Measurements from ENCODE around the gene WDR47. TPM values are rescaled to one million over a fixed set of nuclear protein-coding genes. Genes with fewer than 3 reads are reported as not detected.

Gene WDR47
- total and polyA plus RNA-seq, 4 donors, result 1.2 to 4.1 (median 2.5) TPM

GRCh38 chr1:108961752-108962486 is 80.0 kb downstream of the WDR47 start:
- no peak for DNase-seq (ENCODE audit: low spot score)
- H3K4me1 ChIP-seq (ENCODE audit: control insufficient read depth in 4 of 4, insufficient read depth in 4 of 4, low read length in 3 of 4), result peaks cover 6 to 10% (median 9%) of the 10 kb centered on the region in 4 donors
- H3K4me3 ChIP-seq (ENCODE audit: low read depth in 1 of 3, low read length in 3 of 3), result peak overlapping the region in 2 of 3 donors; percentile 81 to 85

GRCh38 chr1:108961198-108961597 is 80.7 kb downstream of the WDR47 start:
- Histone ChIP-seq H3K4me1 (ENCODE audit: control insufficient read depth in 4 of 4, insufficient read depth in 4 of 4, low read length in 3 of 4) (peaks cover 6 to 10% (median 9%) of the 10 kb centered on the region in 4 donors), H3K4me3 (ENCODE audit: low read depth in 1 of 3, low read length in 3 of 3) (no peak overlapping the region), H3K27ac (ENCODE audit: low read depth in 1 of 2, low read length in 2 of 2) (no peak overlapping the region), H3K9ac (ENCODE audit: low read depth in 1 of 2, low read length in 2 of 2) (no peak overlapping the region), H3K27me3 (ENCODE audit: control insufficient read depth in 4 of 4, insufficient read depth in 4 of 4, low read length in 3 of 4) (no peaks in the 10 kb centered on the region), H3K36me3 (ENCODE audit: control insufficient read depth in 4 of 4, insufficient read depth in 3 of 4, low read depth in 1 of 4, low read length in 3 of 4) (peaks cover 0 to 2% (median 0%) of the 10 kb centered on the region in 4 donors), H3K9me3 (ENCODE audit: control insufficient read depth in 4 of 4, low read length in 3 of 4) (no peaks in the 10 kb centered on the region)
- no peak for DNase-seq (ENCODE audit: low spot score)
- no peak for TF ChIP-seq FOXA2 (IDR thresholded peaks at IDR 0.05)
- WGBS, result 90% methylated on average over 9 of the region's 9 CpGs

More at GRCh38 chr1:108961752-108962486, 80.0 kb downstream of the WDR47 start:
- Histone ChIP-seq H3K27me3 (ENCODE audit: control insufficient read depth in 4 of 4, insufficient read depth in 4 of 4, low read length in 3 of 4) (no peaks in the 10 kb centered on the region), H3K27ac (ENCODE audit: low read depth in 1 of 2, low read length in 2 of 2) (peak overlapping the region in 1 of 2 donors; percentile 92), H3K36me3 (ENCODE audit: control insufficient read depth in 4 of 4, insufficient read depth in 3 of 4, low read depth in 1 of 4, low read length in 3 of 4) (peaks cover 0 to 2% (median 0%) of the 10 kb centered on the region in 4 donors), H3K9ac (ENCODE audit: low read depth in 1 of 2, low read length in 2 of 2) (peak overlapping the region in 1 of 2 donors; percentile 95), H3K9me3 (ENCODE audit: control insufficient read depth in 4 of 4, low read length in 3 of 4) (no peaks in the 10 kb centered on the region)
- 90% methylated on average over 15 of the region's 15 CpGs for WGBS
- TF ChIP-seq EGR1 (IDR thresholded peaks at IDR 0.05; ENCODE audit: low read depth in 2 of 2), result no peak
- TF ChIP-seq SP1 (IDR thresholded peaks at IDR 0.05), result no peak
- TF ChIP-seq, protein P1, sequence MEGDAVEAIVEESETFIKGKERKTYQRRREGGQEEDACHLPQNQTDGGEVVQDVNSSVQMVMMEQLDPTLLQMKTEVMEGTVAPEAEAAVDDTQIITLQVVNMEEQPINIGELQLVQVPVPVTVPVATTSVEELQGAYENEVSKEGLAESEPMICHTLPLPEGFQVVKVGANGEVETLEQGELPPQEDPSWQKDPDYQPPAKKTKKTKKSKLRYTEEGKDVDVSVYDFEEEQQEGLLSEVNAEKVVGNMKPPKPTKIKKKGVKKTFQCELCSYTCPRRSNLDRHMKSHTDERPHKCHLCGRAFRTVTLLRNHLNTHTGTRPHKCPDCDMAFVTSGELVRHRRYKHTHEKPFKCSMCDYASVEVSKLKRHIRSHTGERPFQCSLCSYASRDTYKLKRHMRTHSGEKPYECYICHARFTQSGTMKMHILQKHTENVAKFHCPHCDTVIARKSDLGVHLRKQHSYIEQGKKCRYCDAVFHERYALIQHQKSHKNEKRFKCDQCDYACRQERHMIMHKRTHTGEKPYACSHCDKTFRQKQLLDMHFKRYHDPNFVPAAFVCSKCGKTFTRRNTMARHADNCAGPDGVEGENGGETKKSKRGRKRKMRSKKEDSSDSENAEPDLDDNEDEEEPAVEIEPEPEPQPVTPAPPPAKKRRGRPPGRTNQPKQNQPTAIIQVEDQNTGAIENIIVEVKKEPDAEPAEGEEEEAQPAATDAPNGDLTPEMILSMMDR (IDR thresholded peaks at IDR 0.05; ENCODE audit: low read depth, low read length, missing input control), result no peak
- no peak for TF ChIP-seq YY1 (IDR thresholded peaks at IDR 0.05)
- TF ChIP-seq, protein P2, sequence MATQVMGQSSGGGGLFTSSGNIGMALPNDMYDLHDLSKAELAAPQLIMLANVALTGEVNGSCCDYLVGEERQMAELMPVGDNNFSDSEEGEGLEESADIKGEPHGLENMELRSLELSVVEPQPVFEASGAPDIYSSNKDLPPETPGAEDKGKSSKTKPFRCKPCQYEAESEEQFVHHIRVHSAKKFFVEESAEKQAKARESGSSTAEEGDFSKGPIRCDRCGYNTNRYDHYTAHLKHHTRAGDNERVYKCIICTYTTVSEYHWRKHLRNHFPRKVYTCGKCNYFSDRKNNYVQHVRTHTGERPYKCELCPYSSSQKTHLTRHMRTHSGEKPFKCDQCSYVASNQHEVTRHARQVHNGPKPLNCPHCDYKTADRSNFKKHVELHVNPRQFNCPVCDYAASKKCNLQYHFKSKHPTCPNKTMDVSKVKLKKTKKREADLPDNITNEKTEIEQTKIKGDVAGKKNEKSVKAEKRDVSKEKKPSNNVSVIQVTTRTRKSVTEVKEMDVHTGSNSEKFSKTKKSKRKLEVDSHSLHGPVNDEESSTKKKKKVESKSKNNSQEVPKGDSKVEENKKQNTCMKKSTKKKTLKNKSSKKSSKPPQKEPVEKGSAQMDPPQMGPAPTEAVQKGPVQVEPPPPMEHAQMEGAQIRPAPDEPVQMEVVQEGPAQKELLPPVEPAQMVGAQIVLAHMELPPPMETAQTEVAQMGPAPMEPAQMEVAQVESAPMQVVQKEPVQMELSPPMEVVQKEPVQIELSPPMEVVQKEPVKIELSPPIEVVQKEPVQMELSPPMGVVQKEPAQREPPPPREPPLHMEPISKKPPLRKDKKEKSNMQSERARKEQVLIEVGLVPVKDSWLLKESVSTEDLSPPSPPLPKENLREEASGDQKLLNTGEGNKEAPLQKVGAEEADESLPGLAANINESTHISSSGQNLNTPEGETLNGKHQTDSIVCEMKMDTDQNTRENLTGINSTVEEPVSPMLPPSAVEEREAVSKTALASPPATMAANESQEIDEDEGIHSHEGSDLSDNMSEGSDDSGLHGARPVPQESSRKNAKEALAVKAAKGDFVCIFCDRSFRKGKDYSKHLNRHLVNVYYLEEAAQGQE (IDR thresholded peaks at IDR 0.05), result no peak
- no peak for TF ChIP-seq RAD21 (IDR thresholded peaks at IDR 0.05)
- no peak for TF ChIP-seq TAF1 (conservative IDR thresholded peaks at IDR 0.05)
- TF ChIP-seq NR2F2 (IDR thresholded peaks at IDR 0.05), result no peak
- no peak for TF ChIP-seq RXRA (IDR thresholded peaks at IDR 0.05)
- TF ChIP-seq JUND (IDR thresholded peaks at IDR 0.05), result no peak
- TF ChIP-seq ATF3 (IDR thresholded peaks at IDR 0.05), result no peak
- TF ChIP-seq HNF4G (IDR thresholded peaks at IDR 0.05), result no peak
- no peak for TF ChIP-seq FOXA1 (IDR thresholded peaks at IDR 0.05)
- TF ChIP-seq FOXA2 (IDR thresholded peaks at IDR 0.05), result no peak
- no peak for TF ChIP-seq GABPA (IDR thresholded peaks at IDR 0.05 in 1 of 2, conservative IDR thresholded peaks at IDR 0.05 in 1 of 2)
